NCI-H2081 treated with DMSO at 0.1 percent for 48 hours (cell line): ENCODE data around the gene SORBS1.

Experiments used
- DNase-seq: peaks from one replicate; lab custom pipeline; 2025; lab: John Stamatoyannopoulos, UW

Gene SORBS1

GRCh38 chr10:95346715-95347401 lies 214.3 kb downstream of the SORBS1 start:
- no peak for DNase-seq

- no peak for DNase-seq
These were observed 217.6 kb downstream of the SORBS1 start for GRCh38 chr10:95343573-95343972.

- no peak for DNase-seq
These were observed 219.4 kb downstream of the SORBS1 start for GRCh38 chr10:95341716-95342130.

- no peak for DNase-seq
These were observed 221.3 kb downstream of the SORBS1 start for GRCh38 chr10:95339863-95340262.

- no peak for DNase-seq
These were observed 223.6 kb downstream of the SORBS1 start for GRCh38 chr10:95337423-95338160.

GRCh38 chr10:95336702-95337101 lies 224.5 kb downstream of the SORBS1 start:
- DNase-seq: no peak

GRCh38 chr10:95335933-95336699 lies 225.1 kb downstream of the SORBS1 start:
- no peak for DNase-seq

GRCh38 chr10:95334805-95335144 lies 226.4 kb downstream of the SORBS1 start:
- no peak for DNase-seq

GRCh38 chr10:95333997-95334804 lies 227.0 kb downstream of the SORBS1 start:
- no peak for DNase-seq

GRCh38 chr10:95332666-95333249 lies 228.4 kb downstream of the SORBS1 start:
- no peak for DNase-seq

- no peak for DNase-seq
These were observed 229.5 kb downstream of the SORBS1 start for GRCh38 chr10:95331596-95332130.

- no peak for DNase-seq
These were observed 230.2 kb downstream of the SORBS1 start for GRCh38 chr10:95330966-95331453.

- DNase-seq: no peak
These were observed 231.9 kb downstream of the SORBS1 start for GRCh38 chr10:95329296-95329695.

GRCh38 chr10:95328013-95328412 lies 233.2 kb downstream of the SORBS1 start:
- DNase-seq: no peak

GRCh38 chr10:95327367-95327766 lies 233.8 kb downstream of the SORBS1 start:
- DNase-seq: peak; percentile 36

GRCh38 chr10:95326396-95326795 lies 234.8 kb downstream of the SORBS1 start:
- DNase-seq: no peak

- DNase-seq: no peak
These were observed 235.3 kb downstream of the SORBS1 start for GRCh38 chr10:95325863-95326262.

- DNase-seq: no peak
These were observed 236.5 kb downstream of the SORBS1 start for GRCh38 chr10:95324436-95325268.

GRCh38 chr10:95321554-95322301 lies 239.4 kb downstream of the SORBS1 start:
- DNase-seq: no peak

GRCh38 chr10:95319239-95319638 lies 241.9 kb downstream of the SORBS1 start:
- no peak for DNase-seq
